Upper lobe of right lung (tissue), 1 donor: ENCODE data around the gene GNG12. TPM values are rescaled to one million over a fixed set of nuclear protein-coding genes. Genes with fewer than 3 reads are reported as not detected.

Source experiments
- ATAC-seq: fragments of 200-7000 bp; cut with Tn5 transposase; one replicate; pipeline ENCODE4 v1.9.1; 2020; ENCODE audit warnings: mild to moderate bottlenecking, moderate library complexity
- DNase-seq: peaks from one replicate; pipeline ENCODE4 v3.0.0-alpha.2; 2020
- H3K27ac ChIP-seq: fragments of 200-600 bp; one replicate; pipeline ENCODE4 v1.8.0; 2022
- H3K27me3 ChIP-seq: fragments of 200-600 bp; one replicate; pipeline ENCODE4 v1.8.0; 2022; ENCODE audit warnings: mild to moderate bottlenecking
- H3K36me3 ChIP-seq: fragments of 200-600 bp; one replicate; pipeline ENCODE4 v1.8.0; 2022
- H3K4me1 ChIP-seq: fragments of 200-600 bp; one replicate; pipeline ENCODE4 v1.8.0; 2022
- H3K4me3 ChIP-seq: fragments of 200-600 bp; one replicate; pipeline ENCODE4 v1.8.0; 2022; ENCODE audit warnings: mild to moderate bottlenecking
- H3K9me3 ChIP-seq: fragments of 200-600 bp; one replicate; pipeline ENCODE4 v1.8.0; 2022
- CTCF ChIP-seq: fragments of 200-600 bp; IDR thresholded peaks from one replicate; pipeline ENCODE4 v1.8.0; 2022; ENCODE audit warnings: antibody characterized with exemption
- intact Hi-C: fragments of 100-400 bp; cut with DNase I; formaldehyde crosslinking; loops from one replicate; pipeline ENCODE4 v1.11.0; 2022
- total RNA-seq: library from RNA; stranded (reverse); fragmentation: NEBNext Ultra II Directional; extraction: Animal tissue kit (Norgen Biotek cat#: 25700); gene quantifications from one replicate; pipeline ENCODE4 v1.2.1, GENCODE V29; 2021
- donor health status: DM: no; HTN: yes; CAD: no; lungs with severe emphysema.

Gene GNG12
- total RNA-seq, 1 donor from 2014 or later, result 59.8 TPM

- DNase-seq (peak; percentile 67), ATAC-seq (peak; percentile 75)
- Histone ChIP-seq H3K27me3 (no peaks in the 10 kb centered on the region), H3K9me3 (no peaks in the 10 kb centered on the region), H3K4me3 (no peak overlapping the region), H3K27ac (peak overlapping the region; percentile 69), H3K4me1 (peaks cover 39% of the 10 kb centered on the region), H3K36me3 (no peaks in the 10 kb centered on the region)
- no peak for TF ChIP-seq CTCF
- intact Hi-C loops, result no loop called here
These were observed 97.2 kb downstream of the GNG12 start for GRCh38 chr1:67735806-67736627.

DNA sequence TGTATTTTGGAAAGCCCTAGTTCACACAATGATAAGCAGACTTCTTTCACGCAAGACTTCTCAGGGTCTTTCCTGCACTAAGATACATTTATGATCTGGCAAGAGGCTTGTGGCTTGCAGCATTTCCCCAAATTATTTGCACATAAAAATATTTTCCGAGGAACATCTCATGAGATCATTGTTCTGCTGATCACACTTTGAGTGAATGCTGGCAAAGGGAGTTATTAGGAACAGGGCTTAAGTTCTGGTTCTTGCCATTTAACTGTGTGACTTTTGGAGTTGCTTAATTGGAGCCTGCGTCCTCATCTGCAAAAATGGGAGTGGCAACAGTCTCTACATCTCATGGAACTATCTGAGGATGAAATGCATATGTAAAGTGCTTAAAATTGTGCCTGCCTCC, 98.1 kb downstream of the GNG12 start:
- no peaks in the 10 kb centered on the region for H3K27me3 ChIP-seq
- intact Hi-C loops, result no loop called here
- TF ChIP-seq CTCF, result no peak
- no peaks in the 10 kb centered on the region for H3K36me3 ChIP-seq
- peaks cover 39% of the 10 kb centered on the region for H3K4me1 ChIP-seq
- H3K9me3 ChIP-seq, result no peaks in the 10 kb centered on the region
- no peak overlapping the region for H3K4me3 ChIP-seq
- DNase-seq, result no peak
- H3K27ac ChIP-seq, result peak overlapping the region; percentile 69
- no peak for ATAC-seq

- intact Hi-C loops, result no loop called here
- peaks cover 39% of the 10 kb centered on the region for H3K4me1 ChIP-seq
- H3K9me3 ChIP-seq, result no peaks in the 10 kb centered on the region
- no peak overlapping the region for H3K27ac ChIP-seq
- H3K36me3 ChIP-seq, result no peaks in the 10 kb centered on the region
- no peaks in the 10 kb centered on the region for H3K27me3 ChIP-seq
- H3K4me3 ChIP-seq, result no peak overlapping the region
- DNase-seq, result no peak
- ATAC-seq, result no peak
- no peak for TF ChIP-seq CTCF
These were observed 99.0 kb downstream of the GNG12 start for GRCh38 chr1:67734323-67734690.

GRCh38 chr1:67733681-67734322, 99.5 kb downstream of the GNG12 start:
- peaks cover 39% of the 10 kb centered on the region for H3K4me1 ChIP-seq
- ATAC-seq, result no peak
- H3K4me3 ChIP-seq, result no peak overlapping the region
- TF ChIP-seq CTCF, result no peak
- intact Hi-C loops, result no loop called here
- no peaks in the 10 kb centered on the region for H3K36me3 ChIP-seq
- DNase-seq, result no peak
- H3K27me3 ChIP-seq, result no peaks in the 10 kb centered on the region
- H3K9me3 ChIP-seq, result no peaks in the 10 kb centered on the region
- no peak overlapping the region for H3K27ac ChIP-seq

- no peak overlapping the region for H3K27ac ChIP-seq
- H3K9me3 ChIP-seq, result no peaks in the 10 kb centered on the region
- peak; percentile 13 for ATAC-seq
- no peak for DNase-seq
- H3K36me3 ChIP-seq, result no peaks in the 10 kb centered on the region
- intact Hi-C loops, result no loop called here
- peaks cover 39% of the 10 kb centered on the region for H3K4me1 ChIP-seq
- no peaks in the 10 kb centered on the region for H3K27me3 ChIP-seq
- TF ChIP-seq CTCF, result no peak
- H3K4me3 ChIP-seq, result no peak overlapping the region
These were observed 100.5 kb downstream of the GNG12 start for GRCh38 chr1:67732750-67733151.
